ENCODE data around the gene SYCP3. TPM values are rescaled to one million over a fixed set of nuclear protein-coding genes. Genes with fewer than 3 reads are reported as not detected.

The SYCP3 gene
- total RNA-seq, 1 donor from 2014 or later = not detected

DNA sequence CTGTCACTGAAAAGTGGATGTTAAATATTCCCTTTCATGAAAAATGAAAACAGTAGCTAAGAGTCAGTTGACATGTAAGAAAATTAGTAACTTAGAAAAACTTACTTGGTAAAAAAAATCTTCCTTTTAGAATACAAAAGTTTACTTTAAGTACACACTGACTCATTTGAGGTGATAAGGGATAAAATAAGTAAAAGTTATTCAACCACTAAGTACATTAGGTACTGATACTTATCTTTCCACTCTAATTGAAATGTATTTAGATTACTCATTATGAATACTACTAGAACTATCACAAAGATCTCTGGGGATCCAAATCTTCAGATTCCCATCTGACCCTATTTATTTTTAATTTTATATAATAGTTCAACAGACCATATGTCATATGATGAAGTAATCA lies 12.2 kb downstream of the SYCP3 start:
- no peaks in the 10 kb centered on the region for H3K4me1 ChIP-seq (ENCODE audit: control insufficient read depth in 3 of 3, insufficient read depth in 3 of 3, low read length in 3 of 3)
- H3K36me3 ChIP-seq (ENCODE audit: control insufficient read depth in 3 of 3, insufficient read depth in 3 of 3, low read length in 3 of 3) = peaks cover 4 to 29% (median 21%) of the 10 kb centered on the region in 3 donors
- H3K9me3 ChIP-seq (ENCODE audit: control insufficient read depth in 3 of 3, low read length in 3 of 3) = no peaks in the 10 kb centered on the region
- H3K27ac ChIP-seq (ENCODE audit: low read depth, low read length) = no peak overlapping the region
- no peak overlapping the region for H3K9ac ChIP-seq (ENCODE audit: low read depth in 1 of 3, low read length in 3 of 3)
- H3K27me3 ChIP-seq (ENCODE audit: control insufficient read depth in 3 of 3, insufficient read depth in 3 of 3, low read length in 3 of 3) = no peaks in the 10 kb centered on the region
- no peak overlapping the region for H3K4me3 ChIP-seq (ENCODE audit: low read length in 3 of 3)

DNA sequence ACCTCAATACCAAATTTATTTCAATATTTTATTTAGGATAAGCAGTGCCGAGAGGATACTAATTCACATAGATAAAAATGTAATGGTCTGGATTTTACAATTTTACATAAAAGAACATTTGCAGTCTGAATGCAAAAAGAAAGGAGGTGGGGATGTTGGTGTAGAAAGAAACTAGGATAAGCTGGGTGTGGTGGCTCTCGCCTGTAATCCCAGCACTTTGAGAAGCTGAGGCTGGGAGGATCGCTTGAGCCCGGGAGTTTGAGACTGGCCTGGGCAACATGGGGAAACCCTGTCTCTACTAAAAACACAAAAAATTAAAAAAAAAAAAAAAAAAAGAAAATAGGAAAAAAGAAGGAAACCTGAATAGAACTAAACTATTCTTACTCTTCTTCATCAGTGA lies 16.9 kb downstream of the SYCP3 start:
- Histone ChIP-seq H3K9ac (ENCODE audit: low read depth in 1 of 3, low read length in 3 of 3) (no peak overlapping the region), H3K27ac (ENCODE audit: low read depth, low read length) (no peak overlapping the region), H3K4me3 (ENCODE audit: low read length in 3 of 3) (no peak overlapping the region), H3K36me3 (ENCODE audit: control insufficient read depth in 3 of 3, insufficient read depth in 3 of 3, low read length in 3 of 3) (peaks cover 4 to 23% (median 16%) of the 10 kb centered on the region in 3 donors), H3K27me3 (ENCODE audit: control insufficient read depth in 3 of 3, insufficient read depth in 3 of 3, low read length in 3 of 3) (no peaks in the 10 kb centered on the region), H3K4me1 (ENCODE audit: control insufficient read depth in 3 of 3, insufficient read depth in 3 of 3, low read length in 3 of 3) (no peaks in the 10 kb centered on the region), H3K9me3 (ENCODE audit: control insufficient read depth in 3 of 3, low read length in 3 of 3) (no peaks in the 10 kb centered on the region)

- H3K9ac ChIP-seq (ENCODE audit: low read depth in 1 of 3, low read length in 3 of 3) = no peak overlapping the region
- no peak overlapping the region for H3K4me3 ChIP-seq (ENCODE audit: low read length in 3 of 3)
- peaks cover 0 to under 1% (median 0%) of the 10 kb centered on the region in 3 donors for H3K4me1 ChIP-seq (ENCODE audit: control insufficient read depth in 3 of 3, insufficient read depth in 3 of 3, low read length in 3 of 3)
- H3K9me3 ChIP-seq (ENCODE audit: control insufficient read depth in 3 of 3, low read length in 3 of 3) = no peaks in the 10 kb centered on the region
- H3K27me3 ChIP-seq (ENCODE audit: control insufficient read depth in 3 of 3, insufficient read depth in 3 of 3, low read length in 3 of 3) = no peaks in the 10 kb centered on the region
- H3K27ac ChIP-seq (ENCODE audit: low read depth, low read length) = no peak overlapping the region
- H3K36me3 ChIP-seq (ENCODE audit: control insufficient read depth in 3 of 3, insufficient read depth in 3 of 3, low read length in 3 of 3) = peaks cover 0 to 13% (median 5%) of the 10 kb centered on the region in 3 donors
Measured at GRCh38 chr12:101720118-101720517, 19.1 kb downstream of the SYCP3 start.

DNA sequence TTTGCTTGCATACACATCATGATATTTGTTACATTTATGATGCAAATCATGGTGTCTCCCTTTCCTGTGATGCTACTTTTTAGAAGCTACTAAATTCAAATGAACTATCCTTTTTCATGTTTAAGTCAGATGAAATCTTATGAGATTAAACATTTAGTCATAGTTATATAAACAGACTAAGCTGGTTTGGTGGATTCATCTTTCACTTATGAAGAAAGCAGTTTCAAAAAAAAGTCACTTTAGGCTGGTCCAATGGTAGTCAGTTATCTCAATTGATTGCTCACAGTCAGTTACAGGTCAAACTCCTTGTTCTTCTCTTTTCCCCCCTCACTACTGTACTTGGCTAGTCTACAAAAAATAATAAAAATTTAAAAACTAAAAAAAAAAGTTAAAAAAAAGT lies 19.7 kb downstream of the SYCP3 start:
- no peaks in the 10 kb centered on the region for H3K27me3 ChIP-seq (ENCODE audit: control insufficient read depth in 3 of 3, insufficient read depth in 3 of 3, low read length in 3 of 3)
- peaks cover 0 to 11% (median 5%) of the 10 kb centered on the region in 3 donors for H3K36me3 ChIP-seq (ENCODE audit: control insufficient read depth in 3 of 3, insufficient read depth in 3 of 3, low read length in 3 of 3)
- no peak overlapping the region for H3K27ac ChIP-seq (ENCODE audit: low read depth, low read length)
- peaks cover 0 to 3% (median 0%) of the 10 kb centered on the region in 3 donors for H3K4me1 ChIP-seq (ENCODE audit: control insufficient read depth in 3 of 3, insufficient read depth in 3 of 3, low read length in 3 of 3)
- H3K4me3 ChIP-seq (ENCODE audit: low read length in 3 of 3) = no peak overlapping the region
- no peaks in the 10 kb centered on the region for H3K9me3 ChIP-seq (ENCODE audit: control insufficient read depth in 3 of 3, low read length in 3 of 3)
- H3K9ac ChIP-seq (ENCODE audit: low read depth in 1 of 3, low read length in 3 of 3) = no peak overlapping the region

DNA sequence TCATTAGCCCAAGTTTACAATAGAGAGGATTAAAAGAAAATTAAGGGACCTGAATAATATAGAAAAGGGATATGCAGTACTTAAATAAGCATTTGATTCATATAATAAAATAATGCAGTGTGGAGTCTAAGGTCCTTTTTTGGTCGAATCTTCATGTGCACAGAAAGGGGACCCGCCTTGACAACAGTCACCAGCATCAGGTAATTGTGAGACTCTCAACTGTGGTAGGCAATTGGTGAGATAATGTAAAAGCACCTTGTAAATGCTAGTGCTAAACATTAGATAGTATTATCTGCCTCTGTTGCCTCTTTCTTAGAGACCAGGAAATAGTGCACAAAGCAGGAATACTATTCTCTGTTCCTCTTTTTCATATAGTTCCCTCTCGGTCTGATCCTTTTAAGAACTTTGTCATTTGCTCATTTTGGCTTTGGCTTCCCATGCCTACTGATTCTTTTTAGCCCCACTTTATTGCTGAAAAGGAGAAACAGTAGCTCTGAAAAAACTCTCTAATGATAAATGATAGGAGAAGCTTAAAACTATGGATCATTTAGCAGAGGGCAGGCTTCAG lies 24.3 kb downstream of the SYCP3 start:
- H3K9me3 ChIP-seq (ENCODE audit: control insufficient read depth in 3 of 3, low read length in 3 of 3) = no peaks in the 10 kb centered on the region
- H3K4me1 ChIP-seq (ENCODE audit: control insufficient read depth in 3 of 3, insufficient read depth in 3 of 3, low read length in 3 of 3) = peaks cover 11 to 13% (median 12%) of the 10 kb centered on the region in 3 donors
- H3K9ac ChIP-seq (ENCODE audit: low read depth in 1 of 3, low read length in 3 of 3) = peak overlapping the region in 1 of 3 donors; percentile 8
- no peaks in the 10 kb centered on the region for H3K27me3 ChIP-seq (ENCODE audit: control insufficient read depth in 3 of 3, insufficient read depth in 3 of 3, low read length in 3 of 3)
- no peak overlapping the region for H3K27ac ChIP-seq (ENCODE audit: low read depth, low read length)
- no peak overlapping the region for H3K4me3 ChIP-seq (ENCODE audit: low read length in 3 of 3)
- no peaks in the 10 kb centered on the region for H3K36me3 ChIP-seq (ENCODE audit: control insufficient read depth in 3 of 3, insufficient read depth in 3 of 3, low read length in 3 of 3)

GRCh38 chr12:101713930-101714329 lies 25.3 kb downstream of the SYCP3 start:
- Histone ChIP-seq H3K36me3 (ENCODE audit: control insufficient read depth in 3 of 3, insufficient read depth in 3 of 3, low read length in 3 of 3) (peaks cover 0 to 3% (median 0%) of the 10 kb centered on the region in 3 donors), H3K27ac (ENCODE audit: low read depth, low read length) (peak overlapping the region; percentile 39), H3K4me3 (ENCODE audit: low read length in 3 of 3) (no peak overlapping the region), H3K9ac (ENCODE audit: low read depth in 1 of 3, low read length in 3 of 3) (peak overlapping the region in 1 of 3 donors; percentile 68), H3K9me3 (ENCODE audit: control insufficient read depth in 3 of 3, low read length in 3 of 3) (no peaks in the 10 kb centered on the region), H3K27me3 (ENCODE audit: control insufficient read depth in 3 of 3, insufficient read depth in 3 of 3, low read length in 3 of 3) (no peaks in the 10 kb centered on the region), H3K4me1 (ENCODE audit: control insufficient read depth in 3 of 3, insufficient read depth in 3 of 3, low read length in 3 of 3) (peaks cover 11 to 13% (median 12%) of the 10 kb centered on the region in 3 donors)

- Histone ChIP-seq H3K27ac (ENCODE audit: low read depth, low read length) (peak overlapping the region; percentile 39), H3K9me3 (ENCODE audit: control insufficient read depth in 3 of 3, low read length in 3 of 3) (no peaks in the 10 kb centered on the region), H3K4me3 (ENCODE audit: low read length in 3 of 3) (peak overlapping the region; percentile 3 to 55 (median 52)), H3K9ac (ENCODE audit: low read depth in 1 of 3, low read length in 3 of 3) (peak overlapping the region in 2 of 3 donors; percentile 34 to 68), H3K36me3 (ENCODE audit: control insufficient read depth in 3 of 3, insufficient read depth in 3 of 3, low read length in 3 of 3) (peaks cover 0 to 3% (median 0%) of the 10 kb centered on the region in 3 donors), H3K27me3 (ENCODE audit: control insufficient read depth in 3 of 3, insufficient read depth in 3 of 3, low read length in 3 of 3) (no peaks in the 10 kb centered on the region), H3K4me1 (ENCODE audit: control insufficient read depth in 3 of 3, insufficient read depth in 3 of 3, low read length in 3 of 3) (peaks cover 11 to 13% (median 12%) of the 10 kb centered on the region in 3 donors)
Measured at GRCh38 chr12:101713059-101713682, 26.1 kb downstream of the SYCP3 start.

GRCh38 chr12:101710288-101710687 lies 29.0 kb downstream of the SYCP3 start:
- no peak overlapping the region for H3K4me3 ChIP-seq (ENCODE audit: low read length in 3 of 3)
- H3K36me3 ChIP-seq (ENCODE audit: control insufficient read depth in 3 of 3, insufficient read depth in 3 of 3, low read length in 3 of 3) = peaks cover 0 to 3% (median 0%) of the 10 kb centered on the region in 3 donors
- no peaks in the 10 kb centered on the region for H3K27me3 ChIP-seq (ENCODE audit: control insufficient read depth in 3 of 3, insufficient read depth in 3 of 3, low read length in 3 of 3)
- no peaks in the 10 kb centered on the region for H3K9me3 ChIP-seq (ENCODE audit: control insufficient read depth in 3 of 3, low read length in 3 of 3)
- no peak overlapping the region for H3K27ac ChIP-seq (ENCODE audit: low read depth, low read length)
- H3K9ac ChIP-seq (ENCODE audit: low read depth in 1 of 3, low read length in 3 of 3) = no peak overlapping the region
- peaks cover 11 to 13% (median 12%) of the 10 kb centered on the region in 3 donors for H3K4me1 ChIP-seq (ENCODE audit: control insufficient read depth in 3 of 3, insufficient read depth in 3 of 3, low read length in 3 of 3)

- Histone ChIP-seq H3K9me3 (ENCODE audit: control insufficient read depth in 3 of 3, low read length in 3 of 3) (no peaks in the 10 kb centered on the region), H3K4me3 (ENCODE audit: low read length in 3 of 3) (no peak overlapping the region), H3K27ac (ENCODE audit: low read depth, low read length) (no peak overlapping the region), H3K4me1 (ENCODE audit: control insufficient read depth in 3 of 3, insufficient read depth in 3 of 3, low read length in 3 of 3) (peaks cover 2 to 4% (median 3%) of the 10 kb centered on the region in 3 donors), H3K27me3 (ENCODE audit: control insufficient read depth in 3 of 3, insufficient read depth in 3 of 3, low read length in 3 of 3) (no peaks in the 10 kb centered on the region), H3K9ac (ENCODE audit: low read depth in 1 of 3, low read length in 3 of 3) (no peak overlapping the region), H3K36me3 (ENCODE audit: control insufficient read depth in 3 of 3, insufficient read depth in 3 of 3, low read length in 3 of 3) (peaks cover 0 to 6% (median 0%) of the 10 kb centered on the region in 3 donors)
Measured at GRCh38 chr12:101707131-101707782, 32.0 kb downstream of the SYCP3 start.

DNA sequence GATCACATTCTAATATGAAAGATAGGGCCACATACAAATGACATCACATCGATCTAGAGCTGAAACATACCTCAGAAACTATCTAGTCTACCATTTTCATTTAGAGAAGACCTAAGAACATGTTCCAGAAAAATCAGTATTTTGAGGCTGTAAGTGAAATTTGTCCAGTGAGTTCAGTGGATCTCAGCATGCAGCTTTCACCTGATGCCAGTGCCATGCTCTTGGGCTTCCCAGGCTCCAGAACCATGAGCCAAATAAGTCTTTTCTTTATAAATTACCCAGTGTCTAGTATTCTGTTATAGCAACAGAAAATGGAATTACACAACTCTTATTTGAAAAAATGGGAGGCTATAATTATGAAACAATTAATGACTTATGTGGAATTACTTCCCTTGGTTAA lies 32.9 kb downstream of the SYCP3 start:
- Histone ChIP-seq H3K27me3 (ENCODE audit: control insufficient read depth in 3 of 3, insufficient read depth in 3 of 3, low read length in 3 of 3) (no peaks in the 10 kb centered on the region), H3K9ac (ENCODE audit: low read depth in 1 of 3, low read length in 3 of 3) (no peak overlapping the region), H3K36me3 (ENCODE audit: control insufficient read depth in 3 of 3, insufficient read depth in 3 of 3, low read length in 3 of 3) (peaks cover 0 to 6% (median 0%) of the 10 kb centered on the region in 3 donors), H3K27ac (ENCODE audit: low read depth, low read length) (no peak overlapping the region), H3K9me3 (ENCODE audit: control insufficient read depth in 3 of 3, low read length in 3 of 3) (no peaks in the 10 kb centered on the region), H3K4me1 (ENCODE audit: control insufficient read depth in 3 of 3, insufficient read depth in 3 of 3, low read length in 3 of 3) (peaks cover 2 to 8% (median 3%) of the 10 kb centered on the region in 3 donors), H3K4me3 (ENCODE audit: low read length in 3 of 3) (no peak overlapping the region)
